ENCODE measurements around the gene EYA4.

Gene EYA4

GRCh38 chr6:133404728-133405127 lies 163.6 kb downstream of the EYA4 start:
- no peak for DNase-seq

GRCh38 chr6:133407320-133408100 lies 166.4 kb downstream of the EYA4 start:
- DNase-seq: no peak

- no peak for DNase-seq
These were observed 167.0 kb downstream of the EYA4 start for GRCh38 chr6:133408132-133408531.

- DNase-seq: no peak
These were observed 167.4 kb downstream of the EYA4 start for GRCh38 chr6:133408543-133408942.

- no peak for DNase-seq
These were observed 169.7 kb downstream of the EYA4 start for GRCh38 chr6:133410638-133411435.

- DNase-seq: no peak
These were observed 170.6 kb downstream of the EYA4 start for GRCh38 chr6:133411757-133412156.

- DNase-seq: no peak
These were observed 174.1 kb downstream of the EYA4 start for GRCh38 chr6:133415262-133415661.

- no peak for DNase-seq
These were observed 177.0 kb downstream of the EYA4 start for GRCh38 chr6:133418108-133418507.

- no peak for DNase-seq
These were observed 182.1 kb downstream of the EYA4 start for GRCh38 chr6:133423242-133423641.

- no peak for DNase-seq
These were observed 183.2 kb downstream of the EYA4 start for GRCh38 chr6:133424359-133424758.

- DNase-seq: no peak
These were observed 184.9 kb downstream of the EYA4 start for GRCh38 chr6:133426038-133426437.

- no peak for DNase-seq
These were observed 187.1 kb downstream of the EYA4 start for GRCh38 chr6:133428295-133428694.

GRCh38 chr6:133430530-133430929 lies 189.4 kb downstream of the EYA4 start:
- DNase-seq: no peak

- no peak for DNase-seq
These were observed 189.9 kb downstream of the EYA4 start for GRCh38 chr6:133431031-133431430.

GRCh38 chr6:133432021-133432989 lies 191.1 kb downstream of the EYA4 start:
- no peak for DNase-seq

GRCh38 chr6:133435065-133435728 lies 194.0 kb downstream of the EYA4 start:
- DNase-seq: no peak

- no peak for DNase-seq
These were observed 195.5 kb downstream of the EYA4 start for GRCh38 chr6:133436652-133437051.

- DNase-seq: no peak
These were observed 200.3 kb downstream of the EYA4 start for GRCh38 chr6:133441491-133441890.

- DNase-seq: no peak
These were observed 205.6 kb downstream of the EYA4 start for GRCh38 chr6:133446789-133447188.

- no peak for DNase-seq
These were observed 206.8 kb downstream of the EYA4 start for GRCh38 chr6:133447924-133448323.

GRCh38 chr6:133456439-133456838 lies 215.3 kb downstream of the EYA4 start:
- no peak for DNase-seq

- no peak for DNase-seq
These were observed 215.8 kb downstream of the EYA4 start for GRCh38 chr6:133456944-133457343.
